SIG-M5 (cell line): ENCODE results near the gene APOC3.
"Not testable (repeated sequence)": the region's sequence is repeated elsewhere in the genome, so short reads cannot be mapped to it uniquely, and the experiment has no call there.

Experiments used
- DNase-seq: peaks from one replicate; lab custom pipeline; 2025; lab: John Stamatoyannopoulos, UW

APOC3 gene

GRCh38 chr11:116829525-116830183 lies at the start of gene APOC3:
Gene APOC3, plus strand, starts transcription at chr11:116829907. Its CDS starts 676 bp downstream, at chr11:116830583.
- no peak for DNase-seq

- DNase-seq, result no peak
Measured at GRCh38 chr11:116782728-116783127, 47.0 kb upstream of the APOC3 start.

DNA sequence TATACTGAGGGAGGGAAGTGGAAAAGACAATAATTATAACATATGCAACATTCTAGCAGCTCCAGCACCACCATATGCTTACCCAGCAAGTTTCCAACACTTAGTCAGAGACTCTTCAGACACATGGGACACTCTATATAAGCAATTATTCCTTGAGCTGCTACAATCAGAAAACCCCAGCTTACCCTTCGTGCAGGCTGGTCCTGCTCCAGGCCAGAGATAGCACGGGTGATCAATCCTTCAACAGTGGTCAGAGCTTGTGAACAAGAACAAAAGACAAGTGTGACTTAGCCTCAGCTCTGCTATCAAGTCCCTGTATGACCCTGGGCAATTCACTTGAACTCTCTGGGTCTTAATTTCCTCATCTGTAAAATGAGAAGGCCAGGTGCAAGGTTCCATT lies 43.4 kb upstream of the APOC3 start:
- no peak for DNase-seq

DNA sequence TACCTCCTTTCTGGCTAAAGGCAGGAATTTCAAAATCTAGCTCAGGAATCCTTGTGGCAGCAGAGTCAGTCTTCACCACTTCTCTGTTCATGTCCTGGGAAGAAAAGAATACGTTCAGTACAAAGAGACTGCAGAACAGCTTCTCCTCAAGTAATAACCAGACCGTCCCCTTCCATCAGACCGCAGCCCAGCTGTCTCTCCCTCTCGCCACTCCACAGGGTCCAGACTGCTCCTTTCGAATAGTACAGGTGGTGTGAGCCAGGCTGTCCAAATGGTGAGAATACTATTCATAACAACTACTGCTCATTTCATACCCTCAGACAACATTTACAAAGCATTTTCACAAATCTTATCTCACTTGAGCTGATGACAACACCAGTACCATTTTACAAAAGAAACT lies 42.7 kb upstream of the APOC3 start:
- no peak for DNase-seq

DNA sequence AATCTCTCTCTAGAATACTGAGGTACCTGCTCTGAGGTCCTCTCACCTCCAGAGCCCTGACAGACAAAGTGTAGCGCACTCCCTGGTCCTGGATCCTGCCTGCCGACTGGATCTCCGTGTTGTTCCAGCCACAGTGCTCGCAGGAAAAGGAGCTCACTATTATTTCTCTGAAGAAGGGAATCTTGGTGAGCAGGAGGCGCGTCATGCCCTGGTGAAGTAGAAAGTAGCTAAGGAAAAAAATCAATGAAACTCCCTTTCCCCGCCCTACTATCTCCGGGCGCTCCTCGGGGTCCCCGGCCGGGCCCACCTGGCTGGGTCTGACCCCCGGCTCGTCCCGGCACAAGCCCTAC lies 42.3 kb upstream of the APOC3 start:
- no peak for DNase-seq

- no peak for DNase-seq
Measured at GRCh38 chr11:116787786-116788486, 41.8 kb upstream of the APOC3 start, which contains the start of gene ZPR1. Gene ZPR1, minus strand, starts transcription at chr11:116788023. Its CDS starts 33 bp downstream, at chr11:116787990.

- no peak for DNase-seq
Measured at GRCh38 chr11:116788534-116788933, 41.2 kb upstream of the APOC3 start.

GRCh38 chr11:116788975-116789374 lies 40.7 kb upstream of the APOC3 start:
- DNase-seq, result no peak

- no peak for DNase-seq
Measured at GRCh38 chr11:116790167-116791001, 39.3 kb upstream of the APOC3 start.

DNA sequence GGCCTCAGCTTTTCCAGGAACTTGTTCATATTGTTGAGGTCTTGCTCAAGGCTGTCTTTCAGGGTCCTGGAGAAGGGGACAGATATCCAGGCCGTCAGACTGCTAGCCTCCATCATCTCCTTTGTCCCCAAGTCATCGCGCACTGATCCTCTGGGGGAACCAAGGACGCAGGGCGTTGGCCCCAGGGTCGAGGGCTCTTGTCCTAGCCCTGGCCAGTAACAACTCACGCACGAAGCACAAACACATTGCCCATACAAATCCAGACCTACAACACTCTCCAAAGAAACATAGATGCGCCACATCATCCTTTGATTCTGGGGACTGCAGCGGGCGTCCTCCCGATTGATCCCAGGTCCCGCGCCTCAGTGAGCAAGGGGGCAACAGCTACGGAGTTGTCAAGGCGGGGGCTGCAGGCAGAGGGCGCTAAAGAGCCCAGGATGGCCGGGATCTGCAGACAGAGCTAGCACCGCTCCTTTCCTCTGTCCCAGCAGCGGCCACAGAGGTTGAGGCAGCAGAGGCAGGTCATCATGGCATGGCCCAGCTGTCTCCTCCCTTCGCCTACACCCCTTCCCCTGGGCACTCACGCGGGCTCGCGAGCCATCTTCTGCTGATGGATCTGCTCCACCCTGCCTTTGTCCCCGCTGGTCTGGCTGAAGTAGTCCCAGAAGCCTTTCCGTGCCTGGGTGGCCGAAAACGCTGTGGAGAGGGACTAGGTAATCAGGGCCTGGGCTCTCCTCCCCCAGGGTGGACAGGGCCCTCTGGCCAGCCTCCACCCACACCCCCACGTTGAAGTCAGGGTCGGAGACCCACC lies 38.5 kb upstream of the APOC3 start:
- no peak for DNase-seq

DNA sequence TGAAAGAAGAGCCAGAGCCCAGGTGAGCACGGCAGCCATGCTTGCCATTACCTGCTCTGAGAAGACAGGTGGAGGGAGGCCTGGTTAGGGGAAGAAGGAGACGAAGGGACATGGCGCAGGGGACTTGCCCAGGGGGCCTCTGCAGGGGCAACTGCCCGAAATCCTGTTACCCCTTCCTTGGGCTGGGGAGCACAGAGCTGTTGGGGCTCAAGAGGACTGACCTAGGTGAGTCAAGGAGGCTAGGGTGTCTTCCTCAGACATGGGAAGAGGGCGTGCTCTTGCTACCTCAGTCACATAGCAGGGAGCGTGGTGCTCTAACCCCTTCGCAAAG lies 37.9 kb upstream of the APOC3 start, which contains the start of gene APOA5:
TSS of gene APOA5 (minus strand) at position 67 of the 331 bp plus-strand sequence. CDS start at position 48, 19 bp downstream.
- no peak for DNase-seq

DNA sequence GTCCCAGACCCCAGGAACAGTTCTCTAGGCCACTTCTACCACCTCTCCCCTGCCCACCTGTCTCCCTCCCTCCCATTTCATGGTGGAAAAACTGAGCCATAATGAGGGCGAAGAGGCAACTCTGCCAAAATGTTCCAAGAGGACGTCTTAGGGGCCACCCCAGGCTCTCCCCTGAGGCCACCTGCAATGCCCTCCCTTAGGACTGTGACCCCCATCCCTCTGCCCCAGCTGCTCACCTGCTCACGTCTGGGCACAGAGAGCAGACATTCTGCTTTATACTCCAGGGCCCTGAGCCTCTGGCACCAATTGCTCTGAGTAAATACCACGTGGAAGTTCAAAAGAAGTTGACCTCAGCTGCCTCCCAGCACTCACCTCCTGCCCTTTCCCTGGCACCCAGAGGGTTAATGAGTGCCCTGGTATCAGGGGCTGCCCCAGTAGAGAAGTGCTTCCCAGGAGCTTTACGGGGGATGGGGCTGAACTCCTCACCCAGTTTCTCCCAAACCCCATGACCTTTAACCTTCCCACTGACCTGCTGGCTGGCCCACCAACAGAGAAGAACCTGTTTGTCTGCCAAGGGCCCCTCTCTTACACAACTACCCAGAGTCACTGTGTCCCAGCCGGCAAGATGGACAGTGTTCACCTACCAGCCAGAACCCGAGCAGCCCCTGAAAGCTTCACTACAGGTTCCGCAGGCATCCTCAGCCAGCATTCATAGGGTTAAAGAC lies 37.4 kb upstream of the APOC3 start:
- no peak for DNase-seq

GRCh38 chr11:116792869-116793771 lies 36.6 kb upstream of the APOC3 start:
- no peak for DNase-seq

DNA sequence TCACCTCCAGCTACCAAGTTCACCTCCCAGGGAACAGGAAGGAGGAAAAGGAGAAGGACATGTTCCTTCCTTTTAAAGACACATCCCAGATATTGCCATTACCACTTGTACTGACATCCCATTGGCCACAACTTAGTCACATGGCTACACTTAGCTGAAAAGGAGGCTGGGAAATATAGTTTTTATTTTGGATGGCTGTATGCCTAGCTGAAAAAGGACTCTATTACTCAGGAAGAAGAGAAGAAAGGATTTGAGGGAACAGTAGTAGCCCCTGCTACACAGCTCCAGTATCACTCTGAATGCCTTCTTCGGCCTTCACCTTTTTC lies 36.0 kb upstream of the APOC3 start:
- DNase-seq, result no peak

DNA sequence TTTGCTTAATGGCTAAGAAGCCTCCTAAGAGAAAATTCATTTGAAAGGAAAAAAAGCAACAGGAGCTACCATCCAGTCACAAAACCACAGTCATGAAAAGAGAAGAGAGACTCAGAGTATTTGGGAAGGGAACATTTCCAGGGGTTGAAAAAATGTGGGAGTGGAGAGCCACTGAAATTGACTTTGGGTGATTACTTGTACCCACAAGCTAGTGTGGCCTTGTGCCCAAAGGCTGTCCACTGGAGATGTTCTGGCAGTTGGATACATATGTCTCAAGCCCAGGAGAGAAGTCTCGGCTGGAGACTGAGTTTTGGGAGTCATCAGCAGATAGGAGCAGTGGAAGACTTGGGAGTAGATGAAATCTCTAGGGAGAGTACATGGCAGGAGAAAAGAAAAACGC lies 34.9 kb upstream of the APOC3 start:
- no peak for DNase-seq

GRCh38 chr11:116796548-116796947 lies 33.2 kb upstream of the APOC3 start:
- no peak for DNase-seq

DNA sequence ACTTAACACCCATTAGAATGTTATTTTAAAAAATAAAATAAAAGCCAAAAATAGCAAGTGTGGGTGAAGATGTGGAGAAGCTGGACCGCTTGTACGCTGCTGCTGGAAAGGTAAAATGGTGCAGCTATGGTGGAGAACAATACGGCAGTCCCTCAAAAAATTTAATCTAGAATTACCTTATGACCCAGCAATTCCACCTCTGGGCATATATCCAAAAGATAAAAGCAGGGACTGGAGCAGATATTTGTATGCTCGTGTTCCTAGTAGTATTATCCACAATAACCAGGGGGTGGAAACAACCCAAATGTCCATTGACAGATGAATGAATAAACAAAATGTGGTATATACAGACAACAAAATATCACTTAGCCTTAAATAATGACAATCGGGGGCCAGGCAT lies 31.9 kb upstream of the APOC3 start:
- no peak for DNase-seq

DNA sequence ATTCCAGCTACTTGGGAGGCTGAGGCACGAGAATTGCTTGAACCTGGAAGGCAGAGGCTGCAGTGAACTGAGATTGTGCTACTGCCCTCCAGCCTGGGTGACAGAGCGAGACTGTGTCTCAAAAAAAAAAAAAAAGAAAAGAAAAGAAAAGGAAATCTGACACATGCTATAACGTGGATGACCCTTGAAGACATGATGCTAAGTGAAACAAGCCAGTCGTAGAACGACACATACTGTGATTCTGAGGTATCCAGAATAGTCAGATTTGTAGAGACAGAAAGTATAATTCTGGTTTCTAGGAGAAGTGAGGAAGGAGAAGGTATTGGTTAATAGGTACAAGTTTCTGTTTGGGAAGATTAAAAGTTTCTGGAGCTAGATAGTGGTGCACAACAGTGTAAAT lies 31.3 kb upstream of the APOC3 start:
- no peak for DNase-seq

GRCh38 chr11:116800610-116801009 lies 29.1 kb upstream of the APOC3 start:
- DNase-seq, result no peak

GRCh38 chr11:116801662-116802061 lies 28.0 kb upstream of the APOC3 start:
- not testable (repeated sequence) for DNase-seq
